22Rv1 (cell line): ENCODE measurements around the gene HLA-DRA.

Experiments used
- CTCF ChIP-seq: fragments of 450-650 bp; IDR thresholded peaks from 2 replicates; pipeline ENCODE4 v1.5.1; 2017; ENCODE audit warnings: mild to moderate bottlenecking
- ZFX ChIP-seq: fragments of 450-650 bp; IDR thresholded peaks from 2 replicates; pipeline ENCODE4 v1.6.1; 2017; ENCODE audit warnings: antibody characterized with exemption, borderline replicate concordance

DNA sequence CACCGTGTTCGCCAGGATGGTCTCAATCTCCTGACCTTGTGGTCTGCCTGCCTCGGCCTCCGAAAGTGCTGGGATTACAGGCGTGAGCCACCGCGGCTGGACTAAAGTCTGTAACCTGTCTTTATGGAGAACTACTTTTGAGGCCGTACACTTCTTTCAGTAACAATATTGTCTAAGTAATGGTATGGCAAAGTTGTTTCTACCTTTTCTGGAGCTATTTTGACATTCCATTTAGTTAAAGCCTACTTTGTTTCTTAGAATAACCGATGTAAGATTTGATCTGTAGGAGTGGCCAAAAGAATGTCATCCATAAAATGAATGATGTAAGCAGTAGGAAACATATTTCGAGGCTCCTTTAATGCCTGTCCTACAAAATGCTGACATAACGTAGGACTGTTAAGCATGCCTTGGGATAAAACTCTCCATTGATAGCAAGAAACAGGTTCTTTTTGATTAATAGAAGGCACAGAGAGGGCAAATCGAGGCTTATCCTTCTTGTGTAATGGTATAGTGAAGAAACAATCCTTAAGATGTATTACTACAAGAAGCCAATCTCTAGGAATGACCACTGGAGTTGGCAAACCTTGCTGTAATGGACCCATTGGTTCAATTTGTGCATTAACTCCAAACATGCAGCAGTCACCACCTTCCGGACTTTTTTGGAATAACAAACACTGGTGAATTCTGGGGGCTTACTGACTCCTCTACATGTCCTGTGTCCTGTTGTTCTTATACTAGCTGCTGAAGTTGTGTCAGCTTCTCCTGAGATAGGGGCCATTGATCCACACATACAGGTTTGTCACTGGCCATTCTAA is 35.9 kb downstream of the HLA-DRA start:
- 0 out of 2 replicates have a peak, but pooled peaks have one; percentile 4 for TF ChIP-seq CTCF
- TF ChIP-seq ZFX, result no peak
